GOT3 (cell line): ENCODE data around the gene ZNF385B.

Experiments used
- DNase-seq: peaks from one replicate; lab custom pipeline; 2025; ENCODE audit warnings: mixed read lengths; lab: John Stamatoyannopoulos, UW

ZNF385B gene

DNA sequence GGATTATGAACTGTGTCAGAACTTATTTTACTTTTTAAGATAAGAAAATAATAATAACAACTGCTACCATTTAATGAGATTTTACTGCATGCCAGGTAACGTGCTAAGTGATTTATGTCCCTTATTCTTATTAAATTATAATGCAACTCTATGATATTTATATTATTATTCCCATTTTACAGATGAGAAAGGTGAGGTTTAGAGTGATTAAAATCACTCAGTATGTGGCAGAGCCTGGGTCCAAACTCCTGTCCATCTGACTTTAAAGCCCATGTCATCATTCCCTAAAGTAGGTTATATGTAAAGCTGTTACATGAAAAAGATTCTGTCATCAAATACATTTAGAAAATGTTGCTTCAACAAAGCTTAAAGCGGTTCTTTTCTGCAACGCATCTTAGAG lies 308.0 kb downstream of the ZNF385B start:
- DNase-seq: no peak

DNA sequence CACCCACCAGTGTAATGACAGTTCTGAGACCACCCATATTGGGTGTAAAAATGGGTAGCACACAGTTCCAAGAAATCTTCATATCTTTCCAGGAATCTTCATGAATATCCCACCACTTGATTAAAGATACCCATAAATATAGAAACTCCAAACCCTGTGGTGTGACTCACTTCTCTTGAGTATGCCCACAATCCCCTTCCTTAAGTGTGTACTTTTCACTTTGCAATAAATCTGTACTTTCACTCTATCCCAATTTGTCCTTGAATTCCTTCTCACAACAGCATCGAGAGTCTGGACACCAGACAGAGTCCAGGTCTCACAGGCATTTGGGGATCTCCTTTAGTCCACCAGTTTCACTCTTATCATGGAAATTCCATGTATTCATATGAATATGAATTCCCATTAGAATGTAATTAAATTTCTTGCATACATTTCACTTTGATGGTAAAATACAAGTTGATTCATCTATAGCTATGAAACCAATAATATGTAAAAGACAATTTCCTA lies 309.8 kb downstream of the ZNF385B start:
- DNase-seq: no peak

DNA sequence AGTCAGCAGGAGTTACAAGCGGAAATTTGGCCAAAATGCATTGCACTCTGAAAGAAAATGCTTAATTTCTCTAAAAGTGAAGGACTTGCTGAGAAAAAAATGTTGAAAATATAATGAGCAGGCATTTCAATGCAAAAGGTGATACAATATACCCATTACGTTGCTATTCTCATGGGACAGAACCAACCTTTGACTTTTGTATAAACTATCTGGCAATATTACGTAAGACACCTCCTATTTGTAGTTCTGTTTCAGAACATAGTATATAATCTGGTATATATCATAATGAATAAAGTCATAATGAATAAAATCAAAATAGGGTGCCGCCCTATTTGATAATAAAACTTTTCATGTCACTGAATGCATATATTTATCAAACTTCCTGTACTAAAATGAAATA lies 310.6 kb downstream of the ZNF385B start:
- DNase-seq: no peak

DNA sequence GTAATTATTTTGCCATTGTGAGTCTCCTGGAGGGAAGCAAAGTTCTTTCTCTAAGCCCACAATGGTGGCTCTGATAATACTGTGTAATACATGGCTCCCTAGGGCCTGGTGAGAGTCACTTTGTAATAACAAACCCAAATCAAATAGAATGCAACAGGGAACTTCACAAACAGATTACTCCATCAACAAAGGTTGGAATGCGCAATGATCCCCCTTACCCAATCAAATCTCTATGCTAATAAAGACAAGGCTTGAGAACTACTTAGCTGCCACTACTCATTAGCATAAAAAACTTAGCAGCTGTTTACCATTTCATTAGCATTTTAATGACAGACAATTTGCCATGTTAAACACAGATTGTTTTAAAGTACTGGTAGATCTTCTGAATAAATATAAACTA lies 311.2 kb downstream of the ZNF385B start:
- no peak for DNase-seq

DNA sequence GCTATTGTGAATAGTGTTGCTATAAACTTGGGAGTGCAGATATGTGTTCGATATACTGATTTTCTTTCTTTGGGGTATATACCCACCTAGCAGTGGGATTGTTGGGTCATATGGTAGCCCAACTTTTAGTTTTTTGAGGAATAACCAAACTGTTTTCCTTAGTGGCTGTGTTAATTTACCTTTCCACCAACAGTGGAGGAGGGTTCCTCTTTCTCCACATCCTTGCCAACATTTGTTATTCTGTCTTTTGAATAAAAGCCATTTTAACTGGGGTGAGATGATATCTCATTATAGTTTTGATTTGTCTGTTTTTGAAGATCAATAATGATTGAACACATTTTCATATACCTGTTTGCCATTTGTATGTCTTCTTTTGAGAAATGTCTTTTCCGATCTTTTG lies 314.8 kb downstream of the ZNF385B start:
- no peak for DNase-seq

DNA sequence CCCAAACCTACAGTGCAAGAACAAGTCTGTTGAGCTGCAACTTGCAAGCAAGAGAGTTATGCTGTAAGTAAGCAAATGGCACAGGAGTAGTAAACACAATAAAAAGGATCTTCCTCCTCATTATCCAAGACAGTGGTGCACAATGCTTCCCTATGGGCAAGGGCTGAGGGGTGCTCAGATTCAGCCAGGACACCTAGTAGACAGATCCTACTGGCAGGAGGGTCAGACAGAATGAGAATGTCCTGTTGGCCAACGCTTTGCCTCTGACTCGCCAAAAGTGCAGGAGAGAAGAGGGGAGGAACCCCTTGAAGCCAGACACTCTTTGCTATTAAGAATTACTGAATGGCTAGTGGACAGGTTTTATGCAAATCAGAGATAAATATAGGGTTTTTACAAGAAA lies 316.4 kb downstream of the ZNF385B start:
- no peak for DNase-seq

DNA sequence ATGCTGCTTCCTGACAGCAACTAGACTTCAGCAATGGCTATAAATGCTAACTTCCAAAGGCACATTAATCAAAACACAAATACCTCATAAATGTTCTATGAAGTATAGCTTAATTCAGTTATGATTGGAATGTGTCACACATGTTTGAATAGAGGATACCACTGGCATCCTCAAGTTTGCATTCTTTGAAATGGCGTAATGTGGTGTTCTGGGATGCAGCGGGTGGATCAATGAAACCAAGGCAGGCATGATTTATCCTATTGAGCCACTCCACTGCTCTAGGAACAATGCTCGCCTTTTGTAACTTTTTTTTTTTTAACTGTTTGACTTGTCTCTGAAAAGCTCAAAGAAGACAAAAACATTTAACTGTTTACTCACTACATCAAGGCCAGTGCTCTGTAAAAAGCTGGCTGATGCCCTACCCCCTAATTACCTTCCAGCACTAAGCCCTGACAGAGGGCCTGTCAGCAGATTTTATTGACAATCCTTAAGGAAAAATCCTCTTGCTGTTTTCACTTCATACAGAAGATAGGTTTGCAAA lies 318.0 kb downstream of the ZNF385B start:
- DNase-seq: no peak

DNA sequence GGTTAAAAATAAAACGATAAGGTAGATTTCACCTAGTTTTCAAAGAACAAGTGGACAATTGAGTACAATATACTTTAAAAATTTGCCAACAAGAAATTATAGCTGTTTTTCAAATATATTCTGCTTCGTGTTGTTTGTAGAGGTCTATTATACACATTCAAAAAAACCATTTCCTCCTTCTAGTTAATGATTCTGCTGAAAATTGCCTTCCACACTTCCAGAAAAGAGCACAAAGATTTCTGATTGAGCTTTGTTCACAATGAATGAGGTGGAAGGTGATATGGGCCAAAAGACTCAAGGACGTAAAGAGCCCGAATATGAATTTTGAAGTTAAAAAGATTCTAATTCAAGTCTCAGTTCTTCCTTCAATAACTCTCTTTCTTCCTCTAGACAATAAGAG lies 319.8 kb downstream of the ZNF385B start:
- no peak for DNase-seq

DNA sequence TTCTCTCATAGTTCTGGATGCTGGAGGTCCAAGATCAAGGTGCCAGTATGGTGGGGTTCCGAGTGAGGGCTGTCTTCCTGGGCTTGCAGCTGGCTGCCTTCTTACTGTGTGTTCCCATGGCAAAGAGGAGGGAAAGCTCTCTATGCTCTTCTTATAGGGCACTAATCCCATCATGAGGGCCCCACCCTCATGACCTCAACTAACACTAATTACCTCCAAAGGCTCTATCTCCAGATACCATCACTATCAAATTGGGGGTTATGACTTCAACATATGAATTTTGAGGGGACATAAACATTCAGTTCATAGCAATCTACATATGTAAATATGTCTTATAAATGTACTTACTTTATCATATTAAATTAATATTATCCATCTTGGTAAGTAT lies 322.3 kb downstream of the ZNF385B start:
- DNase-seq: no peak

DNA sequence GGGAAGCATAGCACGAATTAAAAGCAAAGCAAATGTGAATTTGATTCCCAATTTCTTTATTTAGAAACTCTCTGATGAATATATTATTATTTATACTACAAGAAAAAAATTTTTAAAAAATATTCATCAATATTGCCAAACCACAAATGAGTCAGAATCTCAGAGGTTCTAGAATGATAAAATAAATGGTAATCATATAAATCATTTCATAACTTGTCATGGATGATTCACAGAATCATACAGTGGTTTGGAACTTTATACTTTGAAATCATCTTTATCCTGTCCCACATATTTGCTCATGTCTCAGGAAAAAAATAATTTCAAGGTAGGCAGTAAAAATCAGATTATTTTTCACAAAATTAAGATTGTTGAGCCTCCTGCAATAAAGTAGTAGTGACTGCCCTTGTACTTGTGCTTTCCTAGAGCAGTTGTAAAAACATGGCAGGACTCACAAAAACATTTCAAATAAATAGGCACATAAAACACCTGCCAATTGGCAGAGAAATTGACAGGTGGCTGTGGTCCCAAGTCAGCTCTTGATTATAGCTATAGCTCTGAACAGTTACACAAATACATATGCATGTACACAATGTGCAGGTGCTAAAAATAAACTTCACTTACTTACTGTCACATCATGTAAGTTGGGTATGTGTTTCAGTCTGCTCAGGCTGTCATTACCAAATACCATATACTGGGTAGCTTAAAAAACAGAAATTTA lies 322.8 kb downstream of the ZNF385B start:
- DNase-seq: no peak

DNA sequence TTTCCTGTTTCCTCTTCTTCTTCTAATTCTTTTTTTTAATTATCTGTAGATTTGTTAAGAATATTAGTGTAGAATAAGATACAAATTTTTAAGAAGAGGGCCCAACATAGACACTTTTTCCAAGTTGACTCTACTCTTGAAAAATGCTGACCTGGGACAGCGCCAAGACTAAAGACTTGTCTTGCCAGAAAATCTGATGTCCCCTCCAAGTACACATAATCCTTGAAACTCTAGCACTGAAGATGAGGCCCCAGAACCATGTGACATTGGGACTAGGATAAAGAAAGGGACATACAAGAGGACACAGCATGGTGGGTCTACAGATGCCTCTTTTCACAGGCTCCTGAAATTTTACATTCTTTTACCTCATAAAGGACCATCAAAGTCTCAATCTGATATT lies 325.2 kb downstream of the ZNF385B start:
- DNase-seq: no peak

DNA sequence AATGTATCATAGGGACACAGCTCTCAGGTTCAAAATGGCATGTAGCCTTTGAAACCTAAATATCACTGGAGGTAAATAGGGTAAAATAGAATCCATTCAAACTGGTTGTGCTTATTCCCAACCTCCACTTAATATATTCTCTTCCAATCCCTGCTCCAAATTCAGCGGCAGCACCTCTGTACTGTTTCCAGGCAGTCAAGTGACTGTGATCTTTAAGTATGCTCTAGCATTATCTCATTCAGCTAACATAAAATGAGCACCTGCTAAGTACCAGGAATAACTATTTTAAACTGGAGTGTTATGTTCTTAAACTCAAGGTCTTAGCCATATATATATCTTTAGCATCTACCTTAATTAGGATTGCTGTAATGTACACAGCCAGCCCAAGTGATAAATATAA lies 327.5 kb downstream of the ZNF385B start:
- DNase-seq: no peak

DNA sequence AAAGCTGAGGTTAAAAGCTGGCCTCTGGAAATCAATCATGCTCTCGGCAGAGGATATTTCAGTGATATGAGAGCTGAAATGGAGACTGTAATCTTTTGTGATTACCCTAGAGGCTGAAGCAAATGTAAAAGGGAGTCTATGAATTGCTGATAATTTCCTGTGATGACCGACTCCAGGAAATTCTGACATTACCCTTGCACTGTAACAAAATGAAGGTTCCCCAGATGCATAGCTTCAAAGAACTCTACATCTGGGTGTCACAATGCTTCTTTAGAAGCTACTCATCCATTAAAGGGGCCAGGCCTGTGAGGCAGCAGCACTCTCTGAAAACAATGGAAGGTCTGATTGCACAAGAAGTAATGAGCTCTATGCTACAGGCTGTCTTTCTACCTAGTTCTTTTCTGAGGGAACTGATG lies 328.5 kb downstream of the ZNF385B start:
- no peak for DNase-seq

DNA sequence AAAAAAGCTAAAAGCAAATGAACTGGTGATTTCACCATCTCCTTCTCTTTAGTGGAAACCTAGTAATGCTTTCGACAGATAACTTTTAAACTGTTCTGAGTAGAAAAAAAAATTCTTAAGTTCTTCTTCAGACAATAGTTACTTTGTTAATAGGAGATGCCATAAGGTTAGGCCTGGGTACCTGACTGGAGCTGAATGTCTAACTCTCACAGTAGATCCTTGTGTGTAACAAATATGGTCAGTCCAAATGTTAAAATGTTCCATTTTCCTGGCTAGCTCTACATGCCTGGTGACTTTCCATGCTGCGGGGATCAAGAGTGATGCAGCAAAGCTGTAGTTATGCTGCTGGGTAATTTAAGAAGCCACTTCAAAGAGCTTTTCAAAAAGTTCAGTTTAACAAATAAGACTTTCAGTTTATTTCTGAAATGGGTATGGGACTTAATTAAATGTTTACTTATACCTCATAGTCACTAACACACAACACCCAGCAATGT lies 332.8 kb downstream of the ZNF385B start:
- no peak for DNase-seq

DNA sequence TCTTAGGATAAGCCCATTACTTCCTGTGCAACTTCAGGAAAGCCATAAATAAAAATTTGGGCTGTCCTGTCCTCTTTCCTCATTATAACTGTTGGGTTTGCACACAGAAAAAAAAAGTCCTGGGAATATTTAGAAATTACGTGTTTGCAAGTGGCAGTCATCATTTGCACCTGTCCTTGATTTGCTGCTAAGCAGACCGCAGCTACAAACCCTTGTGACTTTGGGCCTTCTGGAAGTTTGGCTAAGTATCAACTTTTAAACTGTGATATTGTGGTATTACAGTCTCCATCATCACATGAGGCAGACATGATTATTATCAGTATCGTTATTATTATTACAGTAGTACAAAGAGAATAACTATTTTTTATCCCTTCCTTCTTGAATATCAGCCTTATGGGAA lies 336.1 kb downstream of the ZNF385B start:
- no peak for DNase-seq

DNA sequence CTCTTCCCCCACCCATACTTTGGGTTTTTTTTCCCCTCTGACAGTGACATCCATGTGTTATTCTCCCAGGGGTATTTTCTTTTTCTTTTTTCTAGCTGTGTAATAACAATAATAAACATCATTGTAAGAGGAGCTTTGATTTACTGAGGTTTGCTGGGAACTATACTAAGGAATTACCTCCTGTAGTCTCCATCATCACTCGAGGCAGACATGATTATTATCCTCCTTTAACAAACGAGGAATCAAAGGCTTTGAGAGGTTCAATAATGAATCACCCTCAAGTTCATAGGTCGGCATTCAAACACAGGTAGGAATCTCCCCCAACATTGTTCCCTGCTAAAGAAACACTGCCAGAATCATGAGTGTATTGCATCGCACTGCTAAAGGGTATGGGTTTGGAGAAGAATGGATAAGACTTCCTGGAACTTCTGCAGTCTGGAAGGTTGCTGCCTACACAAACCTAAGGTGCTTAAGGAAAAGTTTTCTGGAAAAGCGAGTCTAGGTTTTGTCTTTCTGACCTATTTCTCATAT lies 336.5 kb downstream of the ZNF385B start:
- no peak for DNase-seq

DNA sequence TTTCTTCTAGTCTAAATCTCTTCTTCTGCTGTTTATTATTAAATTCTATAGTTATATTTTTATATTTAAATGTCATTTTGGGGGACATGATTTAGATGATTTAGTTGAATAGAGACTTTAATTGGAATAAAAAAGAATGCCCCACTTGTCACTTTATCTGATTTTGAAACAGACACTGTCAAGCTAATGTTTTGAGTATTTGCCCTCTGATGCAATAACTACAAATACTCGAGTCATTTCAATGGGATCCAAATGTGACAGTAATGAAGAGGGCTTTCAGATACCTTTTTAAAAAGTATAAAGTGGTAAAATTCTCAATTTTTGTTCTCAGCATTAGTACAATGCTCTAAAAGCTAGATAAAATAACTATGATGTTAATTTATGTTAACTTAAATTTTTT lies 339.5 kb downstream of the ZNF385B start:
- DNase-seq: no peak

DNA sequence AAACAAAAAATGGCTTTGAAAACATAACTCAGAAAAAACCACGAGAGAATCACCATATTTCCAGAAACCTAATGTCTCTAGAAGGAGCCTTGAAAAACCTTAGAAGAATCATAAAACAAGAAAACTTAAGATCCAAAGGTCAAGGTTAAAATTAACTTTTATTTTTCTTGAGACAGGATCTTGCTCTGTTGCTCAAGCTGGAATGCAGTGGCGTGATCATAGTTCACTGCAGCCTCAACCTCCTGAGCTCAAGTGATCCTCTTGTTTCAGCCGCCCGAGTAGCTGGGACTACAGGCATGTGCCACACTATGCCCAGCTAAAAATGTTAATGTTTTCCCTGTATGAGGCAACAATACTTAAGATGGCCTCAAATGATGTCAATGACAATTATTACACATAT lies 342.6 kb downstream of the ZNF385B start:
- no peak for DNase-seq

DNA sequence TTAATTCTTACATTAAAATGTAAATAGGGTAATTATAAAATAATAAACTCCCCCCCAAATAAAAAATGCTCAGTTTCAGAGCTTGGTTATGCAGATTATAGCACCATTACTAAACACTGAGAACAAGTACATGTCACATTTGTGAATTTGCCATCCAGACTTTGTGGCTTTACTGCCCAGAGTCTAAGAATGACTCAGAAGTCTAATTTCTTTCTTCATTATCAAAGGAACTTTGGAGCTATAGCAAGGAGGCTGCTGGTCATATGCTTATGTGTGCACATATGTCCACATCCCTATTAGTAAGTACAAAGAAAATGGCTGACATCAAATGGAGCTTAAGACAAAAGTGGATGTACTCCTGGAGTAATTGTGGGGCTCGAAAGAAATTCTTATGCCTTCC lies 348.2 kb downstream of the ZNF385B start:
- no peak for DNase-seq

DNA sequence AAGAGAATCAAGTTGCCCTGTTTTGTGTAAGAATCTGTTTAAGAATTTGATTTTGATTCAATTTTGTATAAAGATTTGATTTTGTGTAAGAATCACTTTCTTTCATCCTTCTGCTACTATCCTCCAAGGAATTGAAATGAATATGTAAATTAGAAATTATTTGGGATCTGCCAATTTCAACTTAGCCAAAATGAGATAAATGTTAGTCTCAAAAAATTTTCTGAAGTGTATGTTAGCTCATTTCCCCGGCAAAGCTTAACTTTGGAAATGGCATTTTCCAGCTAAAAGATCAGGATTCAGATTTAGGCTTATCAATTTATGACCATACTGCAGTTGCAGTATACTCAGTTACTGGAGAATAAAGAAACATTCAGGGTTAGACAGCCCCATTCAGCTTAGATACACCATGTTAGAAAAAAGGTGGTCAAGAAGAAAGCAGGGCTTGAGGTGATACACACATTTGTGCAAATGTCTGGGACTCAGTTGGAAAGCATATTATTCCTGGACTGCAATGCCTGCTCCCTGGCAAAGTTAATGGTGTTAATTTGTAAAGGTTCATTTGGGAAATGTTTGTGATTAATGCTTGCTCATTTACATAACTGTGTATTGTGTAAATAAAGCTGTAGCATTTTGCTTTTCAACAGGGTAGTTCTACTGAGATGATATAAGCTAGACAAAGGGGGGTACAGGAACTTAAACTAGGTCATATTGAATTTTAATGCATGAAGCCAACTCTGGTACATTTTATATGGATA lies 349.0 kb downstream of the ZNF385B start:
- no peak for DNase-seq

DNA sequence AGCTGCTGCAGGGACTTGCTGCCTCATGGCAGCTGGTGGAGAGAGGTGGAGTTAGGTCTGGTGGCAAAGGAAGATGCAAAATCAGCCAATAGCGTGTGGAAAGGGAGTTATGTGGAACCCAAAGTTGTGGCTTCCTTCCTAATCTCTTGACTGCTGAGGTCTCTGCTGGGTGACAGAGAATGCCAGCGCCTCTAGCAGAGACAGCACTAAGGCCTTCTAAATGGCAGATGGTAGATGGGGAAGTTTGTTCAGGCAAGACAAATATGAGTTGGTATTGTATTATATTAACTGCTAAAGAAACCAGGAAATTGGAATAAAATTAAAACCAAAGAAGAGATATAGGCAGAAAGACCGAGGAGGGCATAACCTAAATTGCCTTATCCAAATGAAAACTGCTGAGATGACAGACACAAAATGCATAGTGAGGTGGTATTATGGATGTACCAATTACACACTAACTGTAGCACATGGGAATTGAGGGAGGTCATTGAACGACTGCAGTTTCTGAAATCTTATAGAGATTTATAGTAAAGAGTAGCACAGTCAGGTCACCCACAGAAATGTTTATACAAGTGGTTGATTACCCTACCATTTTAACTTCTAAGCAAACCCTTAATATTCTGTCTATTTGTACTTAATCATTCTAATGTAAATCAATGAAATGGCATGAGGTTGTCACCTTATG lies 350.2 kb downstream of the ZNF385B start:
- DNase-seq: no peak

DNA sequence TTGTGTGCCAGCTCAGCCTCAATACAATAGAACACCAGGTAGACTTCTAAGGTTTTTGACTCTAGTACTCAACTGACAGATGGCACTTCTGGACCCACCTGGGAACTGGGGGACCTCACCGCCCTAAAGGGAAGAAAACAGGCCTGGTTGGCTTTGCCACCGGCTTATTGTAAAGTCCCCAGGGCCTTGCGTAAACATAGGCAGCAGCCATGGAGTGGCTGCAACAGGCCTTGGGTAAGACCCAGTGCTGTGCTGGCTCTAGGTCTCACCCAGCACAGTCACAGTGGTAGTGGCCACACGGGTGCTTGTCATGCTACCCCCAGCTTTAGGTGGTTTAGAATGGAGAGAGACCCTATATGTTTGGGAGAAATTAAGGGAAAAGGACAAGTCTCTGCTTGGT lies 366.1 kb downstream of the ZNF385B start:
- DNase-seq: no peak
